Measurements from ENCODE around the gene TPPP3. TPM values are rescaled to one million over a fixed set of nuclear protein-coding genes. Genes with fewer than 3 reads are reported as not detected.

Gene TPPP3
- total RNA-seq, 1 donor from 2014 or later: 12.5 TPM

- no peak for DNase-seq (ENCODE audit: low spot score)
Measured at GRCh38 chr16:67345401-67345800, 47.9 kb downstream of the TPPP3 start.

- no peak for DNase-seq (ENCODE audit: low spot score)
Measured at GRCh38 chr16:67342616-67343015, 50.7 kb downstream of the TPPP3 start.

DNA sequence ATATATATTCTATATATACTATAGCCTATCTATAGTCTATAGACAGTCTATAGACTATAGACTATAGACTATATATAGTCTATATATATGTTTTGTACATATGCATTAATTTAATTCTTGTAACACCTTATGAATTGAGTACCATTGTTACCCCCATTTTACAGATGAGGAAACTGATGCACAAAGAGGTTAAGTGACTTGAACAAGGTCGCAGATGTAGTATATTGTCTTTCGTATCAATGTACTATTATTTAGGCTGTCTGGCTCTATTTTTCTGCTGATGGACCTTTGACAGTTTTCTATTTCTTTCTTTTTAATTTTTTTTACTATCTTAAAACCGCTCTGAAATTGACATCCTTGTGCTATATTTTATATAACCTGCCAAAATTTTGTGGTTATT, 52.0 kb downstream of the TPPP3 start:
- no peak for DNase-seq (ENCODE audit: low spot score)

Other genes with a start within 250 kb of the TPPP3 start
- 14.5 TPM for gene B3GNT9, start 242.5 kb downstream of the TPPP3 start, total RNA-seq
- gene TRADD, start 233.6 kb downstream of the TPPP3 start, total RNA-seq: 20.5 TPM
- gene FBXL8, start 233.5 kb downstream of the TPPP3 start, total RNA-seq: 12.5 TPM
- 52.0 TPM for gene HSF4, start 228.8 kb downstream of the TPPP3 start, total RNA-seq
- 26.8 TPM for gene NOL3, start 223.0 kb downstream of the TPPP3 start, total RNA-seq
- gene MATCAP1, start 209.5 kb downstream of the TPPP3 start, total RNA-seq: 50.7 TPM
- 5.2 TPM for gene EXOC3L1, start 203.4 kb downstream of the TPPP3 start, total RNA-seq
- 83.0 TPM for gene E2F4, start 201.3 kb downstream of the TPPP3 start, total RNA-seq
- 23.5 TPM for gene ELMO3, start 194.4 kb downstream of the TPPP3 start, total RNA-seq
- 30.9 TPM for gene TMEM208, start 166.4 kb downstream of the TPPP3 start, total RNA-seq
- gene FHOD1, start 146.0 kb downstream of the TPPP3 start, total RNA-seq: 19.1 TPM
- 0.86 TPM for gene SLC9A5, start 144.5 kb downstream of the TPPP3 start, total RNA-seq
- gene PLEKHG4, start 114.0 kb downstream of the TPPP3 start, total RNA-seq: 10.3 TPM
- gene KCTD19, start 66.8 kb downstream of the TPPP3 start, total RNA-seq: not detected
- gene LRRC36, start 66.7 kb downstream of the TPPP3 start, total RNA-seq: not detected
- 14.3 TPM for gene ZDHHC1, start 23.0 kb upstream of the TPPP3 start, total RNA-seq
- 5.6 TPM for gene HSD11B2, start 37.6 kb upstream of the TPPP3 start, total RNA-seq
- 89.2 TPM for gene ATP6V0D1, start 87.7 kb upstream of the TPPP3 start, total RNA-seq
- not detected for gene AGRP, start 90.0 kb upstream of the TPPP3 start, total RNA-seq
- gene RIPOR1, start 135.3 kb upstream of the TPPP3 start, total RNA-seq: 57.6 TPM
- gene CTCF, start 169.0 kb upstream of the TPPP3 start, total RNA-seq: 54.6 TPM

Data from ureter (tissue), 1 donor.